GM18517 (cell line): ENCODE data around the gene INHBE.
A peak's percentile ranks its signal among the peaks of the same experiment; 100 is the strongest.

ENCODE experiments used
- ATAC-seq: cut with Tn5 transposase; IDR thresholded peaks from one replicate; pipeline ENCODE4 v1.9.1; 2021; ENCODE audit warnings: mild to moderate bottlenecking, moderate library complexity; ENCODE audit not compliant: unreplicated experiment

Gene INHBE

GRCh38 chr12:57474862-57475261, 19.8 kb downstream of the INHBE start:
- ATAC-seq = no peak

- no peak for ATAC-seq
Measured at GRCh38 chr12:57475271-57476161, 20.4 kb downstream of the INHBE start.

GRCh38 chr12:57476162-57476992, 21.3 kb downstream of the INHBE start:
- peak; percentile 47 for ATAC-seq

- no peak for ATAC-seq
Measured at GRCh38 chr12:57476993-57477709, 22.0 kb downstream of the INHBE start.

- ATAC-seq = peak; percentile 42
Measured at GRCh38 chr12:57477710-57478681, 22.9 kb downstream of the INHBE start.

GRCh38 chr12:57479043-57479375, 23.9 kb downstream of the INHBE start:
- no peak for ATAC-seq

GRCh38 chr12:57479376-57480115, 24.4 kb downstream of the INHBE start, which contains the start of gene ARHGAP9:
TSS of gene ARHGAP9 (minus strand) at chr12:57479866. CDS start at chr12:57479406, 460 bp downstream.
- no peak for ATAC-seq

- no peak for ATAC-seq
Measured at GRCh38 chr12:57481671-57482070, 26.6 kb downstream of the INHBE start.

- no peak for ATAC-seq
Measured at GRCh38 chr12:57483466-57483865, 28.4 kb downstream of the INHBE start.

- no peak for ATAC-seq
Measured at GRCh38 chr12:57485695-57486094, 30.6 kb downstream of the INHBE start.

- ATAC-seq = no peak
Measured at GRCh38 chr12:57487055-57487596, 32.0 kb downstream of the INHBE start.

- peak; percentile 99 for ATAC-seq
Measured at GRCh38 chr12:57487597-57488401, 32.7 kb downstream of the INHBE start, which contains the start of gene MARS1. TSS of gene MARS1 (plus strand) at chr12:57488068. CDS start at chr12:57488091, 23 bp downstream.

- ATAC-seq = no peak
Measured at GRCh38 chr12:57488402-57489156, 33.5 kb downstream of the INHBE start.

GRCh38 chr12:57489157-57489641, 34.1 kb downstream of the INHBE start:
- no peak for ATAC-seq

GRCh38 chr12:57490126-57490525, 35.0 kb downstream of the INHBE start:
- ATAC-seq = no peak

GRCh38 chr12:57491393-57492280, 36.5 kb downstream of the INHBE start:
- ATAC-seq = no peak
